ENCODE results near the gene LAMC3. TPM values are rescaled to one million over a fixed set of nuclear protein-coding genes. Genes with fewer than 3 reads are reported as not detected.

The LAMC3 gene
- polyA plus RNA-seq, 1 of the 3 experiments (the other 2 are of a cell fraction), result 0.07 TPM

- Histone ChIP-seq H3K9me2 (no peaks in the 10 kb centered on the region), H3K9ac (no peak overlapping the region), H3K27me3 (ENCODE audit: insufficient read depth) (no peaks in the 10 kb centered on the region), H3F3A (replicated peaks; ENCODE audit: insufficient read depth) (no peaks in the 10 kb centered on the region), H3K4me2 (no peak overlapping the region), H2AFZ (ENCODE audit: low read depth) (no peak overlapping the region), H3K9me3 (no peaks in the 10 kb centered on the region), H3K27ac (ENCODE audit: low read depth in 2 of 2, low read length in 1 of 2) (no peak overlapping the region), H3K4me3 (ENCODE audit: low read depth in 2 of 2, low read length in 1 of 2) (no peak overlapping the region), H3K79me2 (ENCODE audit: insufficient read depth) (no peaks in the 10 kb centered on the region), H4K20me1 (ENCODE audit: insufficient read depth) (no peaks in the 10 kb centered on the region), H3K36me3 (replicated peaks in 1 of 2; ENCODE audit: control insufficient read depth in 1 of 2, insufficient read depth in 2 of 2, low read length in 1 of 2) (peaks cover 76 to 84% of the 10 kb centered on the region in 2 experiments), H3K4me1 (ENCODE audit: control insufficient read depth in 1 of 2, insufficient read depth in 2 of 2, low read depth in 1 of 2, low read length in 1 of 2) (no peaks in the 10 kb centered on the region)
- 96% methylated on average over 2 of the region's 2 CpGs for WGBS (ENCODE audit: low lambda C conversion rate)
- TF ChIP-seq MEF2A (IDR thresholded peaks at IDR 0.05; ENCODE audit: borderline replicate concordance, low read depth) (no peak), ELF1 (IDR thresholded peaks at IDR 0.05) (no peak), FOSL2 (IDR thresholded peaks at IDR 0.05; ENCODE audit: borderline replicate concordance, low read depth) (no peak), CHD2 (IDR thresholded peaks at IDR 0.05; ENCODE audit: low read length, partially characterized antibody) (no peak), EZH2phosphoT487 (IDR thresholded peaks at IDR 0.05; ENCODE audit: borderline replicate concordance, low read depth) (no peak), MXI1 (IDR thresholded peaks at IDR 0.05; ENCODE audit: low read depth, low read length) (no peak), FOXM1 (IDR thresholded peaks at IDR 0.05; ENCODE audit: low read depth) (no peak), PBX3 (IDR thresholded peaks at IDR 0.05) (no peak), TCF12 (IDR thresholded peaks at IDR 0.05) (no peak), NFIC (IDR thresholded peaks at IDR 0.05; ENCODE audit: borderline replicate concordance) (no peak), REST (IDR thresholded peaks at IDR 0.05; ENCODE audit: low read depth, low read length) (no peak), EP300 (IDR thresholded peaks at IDR 0.05; ENCODE audit: borderline replicate concordance in 1 of 2, low read depth in 1 of 2, low read length in 1 of 2) (no peak), ZBTB33 (IDR thresholded peaks at IDR 0.05; ENCODE audit: borderline replicate concordance, low read depth) (no peak), NRF1 (IDR thresholded peaks at IDR 0.05; ENCODE audit: low read depth, low read length) (no peak), SIN3A (IDR thresholded peaks at IDR 0.05; ENCODE audit: borderline replicate concordance, low read depth, low read length) (no peak), GABPA (IDR thresholded peaks at IDR 0.05; ENCODE audit: low read depth) (no peak), RAD21 (IDR thresholded peaks at IDR 0.05; ENCODE audit: low read length) (no peak), GATA2 (CRISPR knock-in tag; IDR thresholded peaks at IDR 0.05) (no peak)
- CTCF ChIA-PET, result interaction anchor here (2.1 to 2.4 kb wide), 2 partner anchors 81 to 198 kb away, joined by 6 to 7 read pairs; no protein-coding TSS in a partner anchor
- no peak for DNase-seq
- POLR2A ChIA-PET, result no interaction called here
These were observed 129.7 kb downstream of the LAMC3 start for GRCh38 chr9:131138676-131139075.

Measured in SK-N-SH (cell line).